Heart right ventricle (tissue), 16 donors: Measurements from ENCODE around the gene CFI. TPM values are rescaled to one million over a fixed set of nuclear protein-coding genes. Genes with fewer than 3 reads are reported as not detected.

Experiments used
- ATAC-seq, 8 donors: fragments of 200-7000 bp; cut with Tn5 transposase; one replicate each; pipeline ENCODE4 v1.9.1; 2020; ENCODE audit warnings: mild to moderate bottlenecking in 8 of 8, moderate library complexity in 8 of 8, moderate number of reproducible peaks in 1 of 8
- DNase-seq, 2 donors: peaks; one replicate each; pipeline ENCODE4 v3.0.0-alpha.2; 2020
- H3K27ac ChIP-seq, 10 donors: fragments of 200-600 bp; sonication (generic) in 2 of 10; one replicate each; pipeline versions ENCODE4 v1.5.0 to v1.8.0; 2020 to 2022; ENCODE audit warnings: mild to moderate bottlenecking in 3 of 10
- H3K27me3 ChIP-seq, 7 donors: fragments of 200-600 bp; one replicate each; pipeline ENCODE4 v1.8.0; 2021 to 2022; ENCODE audit warnings: mild to moderate bottlenecking in 2 of 7
- H3K36me3 ChIP-seq, 9 donors: fragments of 200-600 bp; sonication (generic) in 1 of 9; one replicate each; pipeline versions ENCODE4 v1.5.0 to v1.8.0; 2020 to 2022; ENCODE audit warnings: mild to moderate bottlenecking in 2 of 9
- H3K4me1 ChIP-seq, 9 donors: fragments of 200-600 bp; sonication (generic) in 1 of 9; one replicate each; pipeline versions ENCODE4 v1.5.0 to v1.8.0; 2020 to 2022; ENCODE audit warnings: mild to moderate bottlenecking in 4 of 9
- H3K4me3 ChIP-seq, 10 donors: fragments of 200-600 bp; sonication (generic) in 2 of 10; one replicate each; pipeline versions ENCODE4 v1.5.0 to v1.8.0; 2020 to 2022; ENCODE audit warnings: mild to moderate bottlenecking in 7 of 10, moderate library complexity in 2 of 10
- H3K9me3 ChIP-seq, 11 donors: fragments of 200-600 bp in 10 of 11; sonication (generic) in 2 of 11; one replicate each; pipeline versions ENCODE4 v1.5.0 to v1.8.0; 2013 to 2022; ENCODE audit warnings: mild to moderate bottlenecking in 2 of 11, control low read depth in 1 of 11, moderate library complexity in 1 of 11
- WGBS, 2 donors: extraction: QIAGEN DNeasy Blood & Tissue Kit; methylation state at CpG; one replicate each; pipeline ENCODE4 v1.1.7; 2013; ENCODE audit warnings: inconsistent platforms in 1 of 2; 5-methylcytosine and 5-hydroxymethylcytosine counted together
- intact Hi-C, 10 donors: fragments of 100-400 bp; cut with DNase I; formaldehyde crosslinking; loops; one replicate each; pipeline versions ENCODE4 v1.11.1 to v1.14.2; 2022
- polyA plus RNA-seq, 2 donors: library from polyadenylated mRNA; stranded (reverse); fragments of 200-250 nt; gene quantifications; one replicate each; pipeline ENCODE4 v1.2.3, GENCODE V29; 2013
- total RNA-seq, 10 donors: library from RNA; stranded (reverse); fragmentation: NEBNext Ultra II Directional in 3 of 10; extraction: Animal tissue kit (Norgen Biotek cat#: 25700) in 3 of 10; gene quantifications; one replicate each; pipeline versions ENCODE4 v1.2.1 to v1.2.4, GENCODE V29; 2021 to 2023
- TF ChIP-seq, protein P1 (sequence below), 9 donors: fragments of 200-600 bp; sonication (generic) in 2 of 9; IDR thresholded peaks; one replicate each; pipeline versions ENCODE4 v1.5.0 to v1.8.0; 2021 to 2022; ENCODE audit warnings: antibody characterized with exemption in 9 of 9, mild to moderate bottlenecking in 5 of 9, moderate library complexity in 1 of 9
- donor health status: Arrhythmogenic right ventricular cardiomyopathy.
- donor health status: ischemic (EF 13 %, LVEDD 7.1; RV severe dilation, severe dysfunction).
- donor health status: healthy with polysubstance abuse.
- donor health status: DM: no; HTN: yes; CAD: no.
- donor health status: DM: no; HTN: no; CAD: no.
- donor health status: ischemic (EF 25% LVEDD 6.9; RV normal size, moderate dysfunction).
- donor health status: ischemic (EF 25% LVEDD 5.7; RV mildly dilated, moderate dysfunction).
- donor health status: healthy.
- donor health status: DM: yes; HTN: yes; CAD: no.
- donor health status: Ischemic cardiomyopathy.
- donor health status: ischemic (EF 35%, LVEDD 5.7; RV mildly dilated, moderate dysfunction).
- donor health status: nonischemic (EF 11% LVEDD 7.7; RV severe dilation, severe dysfunction).
- donor health status: DM: yes; HTN: yes; CAD: no.
- donor health status: PGD.
- donor health status: ischemic (EF 29% LVEDD 5.4; RV normal size, mild dysfunction).
- donor health status: nonischemic (EF 23%, LVEDD 6.1; RV moderate dilation, normal function).

CFI gene
- total and polyA plus RNA-seq, 12 donors = 5.2 to 16.6 (median 10.5) TPM

DNA sequence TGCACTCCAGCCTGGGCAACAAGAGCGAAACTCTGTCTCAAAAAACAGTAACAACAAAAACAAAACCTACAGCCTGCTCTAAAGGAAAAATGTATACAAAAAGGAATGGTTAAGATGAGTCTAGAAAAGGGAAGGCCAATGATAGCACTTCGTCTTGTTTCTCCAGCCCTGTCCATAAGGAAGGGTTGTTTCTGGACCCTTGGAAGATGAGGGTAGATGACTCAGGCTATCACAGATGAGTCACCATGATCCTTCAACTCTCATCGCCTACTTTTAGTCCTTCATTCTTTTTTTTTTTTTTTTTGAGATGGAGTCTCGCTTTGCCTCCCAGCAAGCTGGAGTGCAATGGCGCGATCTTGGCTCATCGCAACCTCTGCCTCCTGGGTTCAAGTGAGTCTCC is 80.8 kb downstream of the CFI start:
- Histone ChIP-seq H3K27me3 (no peaks in the 10 kb centered on the region), H3K27ac (no peak overlapping the region), H3K9me3 (no peaks in the 10 kb centered on the region), H3K36me3 (peaks cover 0 to 17% (median 12%) of the 10 kb centered on the region in 9 donors), H3K4me1 (no peaks in the 10 kb centered on the region), H3K4me3 (no peak overlapping the region)
- no peak for DNase-seq
- TF ChIP-seq, protein P1, sequence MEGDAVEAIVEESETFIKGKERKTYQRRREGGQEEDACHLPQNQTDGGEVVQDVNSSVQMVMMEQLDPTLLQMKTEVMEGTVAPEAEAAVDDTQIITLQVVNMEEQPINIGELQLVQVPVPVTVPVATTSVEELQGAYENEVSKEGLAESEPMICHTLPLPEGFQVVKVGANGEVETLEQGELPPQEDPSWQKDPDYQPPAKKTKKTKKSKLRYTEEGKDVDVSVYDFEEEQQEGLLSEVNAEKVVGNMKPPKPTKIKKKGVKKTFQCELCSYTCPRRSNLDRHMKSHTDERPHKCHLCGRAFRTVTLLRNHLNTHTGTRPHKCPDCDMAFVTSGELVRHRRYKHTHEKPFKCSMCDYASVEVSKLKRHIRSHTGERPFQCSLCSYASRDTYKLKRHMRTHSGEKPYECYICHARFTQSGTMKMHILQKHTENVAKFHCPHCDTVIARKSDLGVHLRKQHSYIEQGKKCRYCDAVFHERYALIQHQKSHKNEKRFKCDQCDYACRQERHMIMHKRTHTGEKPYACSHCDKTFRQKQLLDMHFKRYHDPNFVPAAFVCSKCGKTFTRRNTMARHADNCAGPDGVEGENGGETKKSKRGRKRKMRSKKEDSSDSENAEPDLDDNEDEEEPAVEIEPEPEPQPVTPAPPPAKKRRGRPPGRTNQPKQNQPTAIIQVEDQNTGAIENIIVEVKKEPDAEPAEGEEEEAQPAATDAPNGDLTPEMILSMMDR (IDR thresholded peaks at IDR 0.05) = no peak
- intact Hi-C loops = loop anchor here in 2 of 10 donors (5.0 to 10.0 kb wide), 2 partner anchors 286 to 884 kb away; partner anchors contain the start of gene SEC24B (in 1 of the 2)
- WGBS, 2 donors = 96% methylated on average over 7 of the region's 7 CpGs
- peak in 1 of 8 donors; percentile 29 for ATAC-seq

DNA sequence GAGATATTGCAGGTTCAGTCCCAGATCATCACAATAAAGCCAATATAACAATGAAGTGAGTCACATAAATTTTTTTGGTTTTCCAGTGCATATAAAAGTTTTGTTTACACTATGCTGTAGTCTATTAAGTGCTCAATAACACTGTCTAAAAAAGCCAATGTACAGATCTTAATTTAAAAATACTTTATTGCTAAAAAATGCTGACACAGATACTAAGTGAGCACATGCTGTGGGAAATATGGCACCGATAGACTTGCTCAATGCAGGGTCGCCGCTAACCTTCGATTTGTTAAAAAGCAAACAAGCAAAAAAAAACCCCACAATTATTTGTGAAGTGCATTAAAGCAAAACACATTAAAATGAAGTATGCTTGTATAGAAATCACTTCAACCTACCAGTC is 82.2 kb downstream of the CFI start:
- H3K27me3 ChIP-seq = no peaks in the 10 kb centered on the region
- H3K36me3 ChIP-seq = peaks cover 0 to 29% (median 12%) of the 10 kb centered on the region in 9 donors
- ATAC-seq = no peak
- no peak for DNase-seq
- no peak overlapping the region for H3K4me3 ChIP-seq
- no peaks in the 10 kb centered on the region for H3K9me3 ChIP-seq
- TF ChIP-seq, protein P1 (IDR thresholded peaks at IDR 0.05) = no peak
- no peak overlapping the region for H3K27ac ChIP-seq
- 98% methylated on average over 4 of the region's 4 CpGs for WGBS, 2 donors
- intact Hi-C loops = loop anchor here in 2 of 10 donors (5.0 to 10.0 kb wide), 2 partner anchors 285 to 882 kb away; partner anchors contain the start of gene SEC24B (in 1 of the 2)
- H3K4me1 ChIP-seq = no peaks in the 10 kb centered on the region

DNA sequence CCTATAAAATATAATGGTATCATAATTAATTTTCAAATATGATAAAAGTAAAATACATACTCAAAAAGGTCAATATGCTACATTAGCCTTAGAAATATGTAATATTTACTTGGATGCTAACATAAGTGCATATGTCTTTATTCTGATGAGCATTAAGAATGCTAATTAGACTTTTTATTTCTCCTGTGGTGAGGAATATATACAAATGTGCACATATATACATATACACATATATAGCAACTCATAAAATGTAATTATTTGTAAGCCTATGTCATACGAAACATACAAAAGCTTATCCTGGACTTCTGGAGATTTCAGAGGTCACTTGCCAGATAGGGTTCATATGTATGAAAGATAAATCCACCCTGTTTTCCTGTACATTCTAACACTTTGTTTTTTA is 83.0 kb downstream of the CFI start:
- Histone ChIP-seq H3K27me3 (no peaks in the 10 kb centered on the region), H3K4me1 (no peaks in the 10 kb centered on the region), H3K9me3 (no peaks in the 10 kb centered on the region), H3K36me3 (peaks cover 0 to 38% (median 12%) of the 10 kb centered on the region in 9 donors), H3K4me3 (no peak overlapping the region), H3K27ac (no peak overlapping the region)
- intact Hi-C loops = no loop called here
- no peak for DNase-seq
- TF ChIP-seq, protein P1 (IDR thresholded peaks at IDR 0.05) = no peak
- ATAC-seq = no peak
- WGBS, 2 donors = 92 to 97% methylated on average over 1 of the region's 1 CpG

DNA sequence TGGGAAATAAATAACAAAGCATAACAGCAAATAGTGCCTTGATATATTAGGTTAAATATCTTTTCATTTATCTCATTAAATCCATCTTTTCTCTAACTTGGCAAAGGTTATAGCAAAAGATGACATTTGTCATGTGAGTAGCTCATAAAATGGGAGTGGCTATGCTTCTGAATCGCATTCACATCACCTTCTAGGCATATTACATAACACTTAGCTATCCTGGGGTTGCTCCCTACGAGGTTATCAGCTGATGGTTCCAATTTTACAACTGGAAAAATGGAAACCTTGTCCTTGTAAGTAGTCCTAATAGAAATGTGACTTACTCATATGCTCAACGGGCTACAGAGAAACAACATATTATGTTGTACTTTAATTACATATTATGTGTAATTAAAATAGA is 88.3 kb downstream of the CFI start:
- 91 to 96% methylated on average over 3 of the region's 3 CpGs for WGBS, 2 donors
- H3K4me1 ChIP-seq = no peaks in the 10 kb centered on the region
- ATAC-seq (no peak), DNase-seq (no peak)
- no peak overlapping the region for H3K27ac ChIP-seq
- intact Hi-C loops = no loop called here
- peaks cover 0 to 70% (median 12%) of the 10 kb centered on the region in 9 donors for H3K36me3 ChIP-seq
- H3K9me3 ChIP-seq = no peaks in the 10 kb centered on the region
- TF ChIP-seq, protein P1 (IDR thresholded peaks at IDR 0.05) = no peak
- H3K27me3 ChIP-seq = no peaks in the 10 kb centered on the region
- H3K4me3 ChIP-seq = no peak overlapping the region
